Chondrocyte (in vitro differentiated cells): ENCODE results near the gene OVCA2. TPM values are rescaled to one million over a fixed set of nuclear protein-coding genes. Genes with fewer than 3 reads are reported as not detected.

Source experiments
- DNase-seq: peaks from one replicate; pipeline ENCODE4 v3.0.0; 2021; ENCODE audit warnings: mixed read lengths, low spot score
- H3K27ac Mint-ChIP-seq: one replicate; pipeline ENCODE4 v1.8.0; 2021; ENCODE audit warnings: mild to moderate bottlenecking, moderate library complexity, mixed read lengths; ENCODE audit not compliant: unreplicated experiment
- H3K27me3 Mint-ChIP-seq: 2 replicates; pipeline ENCODE4 v1.8.0; 2021; ENCODE audit warnings: low read depth, mixed read lengths
- H3K36me3 Mint-ChIP-seq: 2 replicates; pipeline ENCODE4 v1.8.0; 2021; ENCODE audit warnings: low read depth, mixed read lengths
- H3K4me1 Mint-ChIP-seq: 2 replicates; pipeline ENCODE4 v1.8.0; 2021; ENCODE audit warnings: low read depth, mild to moderate bottlenecking, mixed read lengths
- H3K4me3 Mint-ChIP-seq: one replicate; pipeline ENCODE4 v1.8.0; 2021; ENCODE audit warnings: mild to moderate bottlenecking, moderate library complexity, mixed read lengths; ENCODE audit not compliant: unreplicated experiment
- H3K9me3 Mint-ChIP-seq: 2 replicates; pipeline ENCODE4 v1.8.0; 2021; ENCODE audit warnings: low read depth, mixed read lengths
- total RNA-seq: library from RNA; stranded (reverse); gene quantifications from 3 replicates; pipeline ENCODE4 v1.2.1, GENCODE V29; 2021
- TF ChIP-seq, protein P1 (sequence below): fragments of 200-600 bp; sonication (generic); IDR thresholded peaks from 2 replicates; pipeline ENCODE4 v1.5.0; 2021; ENCODE audit warnings: antibody characterized with exemption, mild to moderate bottlenecking, moderate library complexity

The OVCA2 gene
- total RNA-seq, 1 donor from 2014 or later = 30.1 TPM

DNA sequence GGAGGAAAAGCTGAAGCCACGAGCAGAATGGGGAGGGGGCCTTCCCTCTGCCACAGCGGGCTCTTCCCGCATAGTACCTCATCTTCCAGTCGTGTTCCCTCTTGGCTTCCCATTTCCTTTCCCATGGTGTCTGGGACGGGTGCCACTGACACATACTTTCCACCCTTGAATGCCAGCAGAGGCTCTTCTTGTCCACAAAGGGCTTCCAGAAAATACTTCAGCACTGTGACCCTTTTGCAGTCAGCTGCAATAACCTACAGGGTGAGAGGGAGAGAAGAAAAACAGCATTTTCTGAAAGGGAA, 43.8 kb downstream of the OVCA2 start:
- TF ChIP-seq, protein P1, sequence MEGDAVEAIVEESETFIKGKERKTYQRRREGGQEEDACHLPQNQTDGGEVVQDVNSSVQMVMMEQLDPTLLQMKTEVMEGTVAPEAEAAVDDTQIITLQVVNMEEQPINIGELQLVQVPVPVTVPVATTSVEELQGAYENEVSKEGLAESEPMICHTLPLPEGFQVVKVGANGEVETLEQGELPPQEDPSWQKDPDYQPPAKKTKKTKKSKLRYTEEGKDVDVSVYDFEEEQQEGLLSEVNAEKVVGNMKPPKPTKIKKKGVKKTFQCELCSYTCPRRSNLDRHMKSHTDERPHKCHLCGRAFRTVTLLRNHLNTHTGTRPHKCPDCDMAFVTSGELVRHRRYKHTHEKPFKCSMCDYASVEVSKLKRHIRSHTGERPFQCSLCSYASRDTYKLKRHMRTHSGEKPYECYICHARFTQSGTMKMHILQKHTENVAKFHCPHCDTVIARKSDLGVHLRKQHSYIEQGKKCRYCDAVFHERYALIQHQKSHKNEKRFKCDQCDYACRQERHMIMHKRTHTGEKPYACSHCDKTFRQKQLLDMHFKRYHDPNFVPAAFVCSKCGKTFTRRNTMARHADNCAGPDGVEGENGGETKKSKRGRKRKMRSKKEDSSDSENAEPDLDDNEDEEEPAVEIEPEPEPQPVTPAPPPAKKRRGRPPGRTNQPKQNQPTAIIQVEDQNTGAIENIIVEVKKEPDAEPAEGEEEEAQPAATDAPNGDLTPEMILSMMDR = no peak
- Mint-ChIP-seq H3K27me3 (no peaks in the 10 kb centered on the region), H3K36me3 (peaks cover 13% of the 10 kb centered on the region), H3K4me1 (peaks cover 53% of the 10 kb centered on the region), H3K4me3 (no peak overlapping the region), H3K27ac (peak overlapping the region; percentile 72), H3K9me3 (no peaks in the 10 kb centered on the region)
- no peak for DNase-seq

- no peak overlapping the region for H3K4me3 Mint-ChIP-seq
- DNase-seq = no peak
- H3K36me3 Mint-ChIP-seq = peaks cover 12% of the 10 kb centered on the region
- no peaks in the 10 kb centered on the region for H3K27me3 Mint-ChIP-seq
- TF ChIP-seq, protein P1 = no peak
- H3K27ac Mint-ChIP-seq = peak overlapping the region; percentile 72
- H3K9me3 Mint-ChIP-seq = no peaks in the 10 kb centered on the region
- peaks cover 60% of the 10 kb centered on the region for H3K4me1 Mint-ChIP-seq
Measured at GRCh38 chr17:2086306-2086705, 44.5 kb downstream of the OVCA2 start.

GRCh38 chr17:2087597-2088211, 45.9 kb downstream of the OVCA2 start:
- no peak for DNase-seq
- Mint-ChIP-seq H3K27ac (peak overlapping the region; percentile 32), H3K27me3 (no peaks in the 10 kb centered on the region), H3K36me3 (peaks cover 5% of the 10 kb centered on the region), H3K9me3 (no peaks in the 10 kb centered on the region), H3K4me1 (peaks cover 65% of the 10 kb centered on the region), H3K4me3 (no peak overlapping the region)
- TF ChIP-seq, protein P1 = no peak

GRCh38 chr17:2089021-2089422, 47.2 kb downstream of the OVCA2 start:
- Mint-ChIP-seq H3K27me3 (no peaks in the 10 kb centered on the region), H3K4me3 (peak overlapping the region; percentile 52), H3K27ac (peak overlapping the region; percentile 70), H3K36me3 (peaks cover 5% of the 10 kb centered on the region), H3K4me1 (peaks cover 65% of the 10 kb centered on the region), H3K9me3 (no peaks in the 10 kb centered on the region)
- DNase-seq = no peak
- TF ChIP-seq, protein P1 = no peak

DNA sequence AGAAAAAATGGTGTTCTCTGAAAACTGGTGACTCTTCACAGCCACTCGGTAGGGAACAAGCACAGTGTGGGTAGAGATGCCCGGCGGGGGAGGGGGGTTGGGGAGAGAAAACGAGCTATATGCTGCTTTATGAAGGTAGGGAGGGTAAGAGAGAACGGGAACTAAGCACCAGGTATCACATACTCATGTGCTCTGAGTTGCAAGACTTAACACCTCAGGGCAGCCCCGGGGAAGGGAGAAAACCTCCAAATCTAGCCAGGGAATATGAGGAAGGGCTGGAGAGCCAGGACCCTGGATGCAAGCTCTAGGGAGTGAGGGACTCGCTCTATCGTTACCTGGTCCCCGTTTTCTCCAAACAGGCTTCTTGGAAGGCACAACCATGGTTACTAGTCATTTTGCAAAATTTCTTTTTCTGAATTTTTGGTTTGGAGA, 48.4 kb downstream of the OVCA2 start:
- Mint-ChIP-seq H3K36me3 (peaks cover 5% of the 10 kb centered on the region), H3K9me3 (no peaks in the 10 kb centered on the region), H3K4me1 (peaks cover 57% of the 10 kb centered on the region), H3K27me3 (no peaks in the 10 kb centered on the region), H3K4me3 (no peak overlapping the region), H3K27ac (peak overlapping the region; percentile 36)
- no peak for DNase-seq
- TF ChIP-seq, protein P1 = no peak
